GM19043 (cell line): ENCODE measurements around the gene MRPL42.
"Not testable (repeated sequence)": the region's sequence is repeated elsewhere in the genome, so short reads cannot be mapped to it uniquely, and the experiment has no call there.

Experiments used
- ATAC-seq: cut with Tn5 transposase; IDR thresholded peaks from one replicate; pipeline ENCODE4 v1.9.1; 2021; ENCODE audit warnings: low read depth; ENCODE audit not compliant: unreplicated experiment

The MRPL42 gene

GRCh38 chr12:93537769-93538168 lies 70.5 kb downstream of the MRPL42 start:
- ATAC-seq: no peak

GRCh38 chr12:93539821-93540220 lies 72.5 kb downstream of the MRPL42 start:
- ATAC-seq: no peak

- no peak for ATAC-seq
Observed at GRCh38 chr12:93540466-93540865, 73.2 kb downstream of the MRPL42 start.

GRCh38 chr12:93541578-93542225 lies 74.4 kb downstream of the MRPL42 start:
- no peak for ATAC-seq

GRCh38 chr12:93547778-93548177 lies 80.5 kb downstream of the MRPL42 start:
- no peak for ATAC-seq

DNA sequence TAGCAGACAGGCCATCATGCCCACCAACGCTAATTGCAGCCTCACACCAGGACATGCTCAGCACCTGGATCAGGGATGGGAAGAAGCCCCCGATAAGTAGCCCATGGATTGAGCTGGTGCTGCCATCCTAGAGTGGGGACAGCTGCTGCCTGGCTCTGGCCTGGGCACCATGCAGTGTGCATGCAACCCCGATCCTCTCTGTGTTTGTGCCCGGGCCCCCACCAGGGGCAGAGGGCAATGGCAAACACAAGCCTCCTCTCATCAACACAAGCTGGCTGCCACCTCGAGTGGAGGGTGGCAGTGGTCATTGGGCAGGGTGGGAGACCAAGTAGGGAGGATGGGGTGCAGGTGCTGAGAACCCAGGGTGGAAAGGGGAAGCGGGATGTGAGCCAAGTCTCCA lies 81.9 kb downstream of the MRPL42 start:
- ATAC-seq: no peak

GRCh38 chr12:93550748-93551611 lies 83.7 kb downstream of the MRPL42 start:
- no peak for ATAC-seq

DNA sequence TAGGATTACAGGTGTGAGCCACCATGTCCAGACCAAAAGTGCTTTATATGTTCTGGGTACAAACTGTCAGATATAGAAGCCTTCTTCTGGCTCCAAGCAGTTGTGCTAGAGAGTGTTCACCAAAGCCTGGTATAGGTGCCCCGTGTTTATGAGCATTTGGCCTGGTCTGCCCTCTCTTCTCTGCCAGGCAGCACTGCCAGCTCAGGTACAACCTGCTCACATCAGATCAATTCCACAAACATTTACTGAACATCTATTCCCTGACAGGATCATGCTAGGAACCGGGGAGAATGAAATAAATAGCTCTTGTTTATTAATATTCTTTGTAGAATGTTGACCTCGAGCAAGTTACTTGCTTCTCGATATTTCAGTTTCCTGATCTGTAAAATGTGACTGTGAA lies 85.1 kb downstream of the MRPL42 start:
- ATAC-seq: no peak

GRCh38 chr12:93557879-93558278 lies 90.6 kb downstream of the MRPL42 start:
- not testable (repeated sequence) for ATAC-seq

GRCh38 chr12:93558685-93559084 lies 91.4 kb downstream of the MRPL42 start:
- ATAC-seq: not testable (repeated sequence)

DNA sequence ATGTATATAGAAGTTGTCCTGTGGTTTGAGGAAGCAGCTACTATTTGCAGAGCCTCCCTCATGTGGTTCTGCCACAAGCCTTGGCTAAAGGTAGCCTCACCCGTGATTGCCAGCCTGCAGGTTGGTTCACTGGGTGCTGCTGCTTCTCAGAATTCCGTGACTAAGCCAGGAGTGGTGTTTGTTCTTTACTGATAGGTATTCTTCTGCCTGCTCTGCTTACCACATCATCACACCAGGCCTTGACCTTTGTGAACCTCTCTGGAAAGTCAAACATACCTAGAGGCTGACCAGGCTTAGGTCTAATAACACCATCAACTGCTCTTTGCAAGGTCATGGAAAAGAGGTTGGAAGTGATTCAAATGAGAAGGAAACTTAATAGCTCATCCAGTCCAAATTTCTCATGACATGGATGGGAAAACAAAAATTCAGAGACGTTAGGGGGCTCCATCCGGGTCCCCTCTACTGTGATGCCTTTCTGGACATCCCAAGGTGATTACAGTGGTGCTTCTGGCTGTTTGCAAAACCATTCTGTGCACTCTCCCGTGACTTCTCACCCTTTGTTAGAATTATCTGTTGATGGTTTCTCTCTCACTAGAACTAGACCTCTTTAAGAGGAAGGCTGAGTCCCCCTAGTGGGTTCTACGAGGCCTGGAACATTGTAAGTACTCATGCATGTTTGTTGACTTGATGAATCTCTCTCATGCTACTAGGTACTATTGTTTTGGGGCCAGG lies 96.7 kb downstream of the MRPL42 start:
- peak; percentile 64 for ATAC-seq

DNA sequence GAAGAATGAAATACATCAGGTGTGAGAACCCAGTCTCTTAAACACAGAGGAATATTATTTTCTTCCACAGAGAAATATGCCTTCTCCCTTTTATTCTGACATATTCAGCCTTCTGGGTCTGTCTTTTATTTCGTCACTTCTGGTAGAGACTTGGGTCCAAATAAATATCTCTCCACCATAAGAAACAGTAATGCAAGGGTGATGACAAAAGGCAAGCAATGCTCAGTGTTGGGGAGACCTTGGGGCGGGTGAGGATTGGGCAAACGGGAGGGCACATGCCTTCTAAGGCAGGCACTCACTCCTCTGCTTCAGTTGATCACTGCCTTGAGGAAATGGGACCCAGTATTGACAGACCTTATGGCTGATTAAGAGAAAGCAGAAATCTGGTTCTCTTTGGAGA lies 98.4 kb downstream of the MRPL42 start:
- ATAC-seq: no peak
